GM18873 (cell line): ENCODE data around the gene RARA.
A peak's percentile ranks its signal among the peaks of the same experiment; 100 is the strongest.

ENCODE experiments used
- ATAC-seq: cut with Tn5 transposase; IDR thresholded peaks from one replicate; pipeline ENCODE4 v1.9.1; 2021; ENCODE audit warnings: mild to moderate bottlenecking, moderate library complexity, moderate number of reproducible peaks; ENCODE audit not compliant: unreplicated experiment, low FRiP score

RARA gene

DNA sequence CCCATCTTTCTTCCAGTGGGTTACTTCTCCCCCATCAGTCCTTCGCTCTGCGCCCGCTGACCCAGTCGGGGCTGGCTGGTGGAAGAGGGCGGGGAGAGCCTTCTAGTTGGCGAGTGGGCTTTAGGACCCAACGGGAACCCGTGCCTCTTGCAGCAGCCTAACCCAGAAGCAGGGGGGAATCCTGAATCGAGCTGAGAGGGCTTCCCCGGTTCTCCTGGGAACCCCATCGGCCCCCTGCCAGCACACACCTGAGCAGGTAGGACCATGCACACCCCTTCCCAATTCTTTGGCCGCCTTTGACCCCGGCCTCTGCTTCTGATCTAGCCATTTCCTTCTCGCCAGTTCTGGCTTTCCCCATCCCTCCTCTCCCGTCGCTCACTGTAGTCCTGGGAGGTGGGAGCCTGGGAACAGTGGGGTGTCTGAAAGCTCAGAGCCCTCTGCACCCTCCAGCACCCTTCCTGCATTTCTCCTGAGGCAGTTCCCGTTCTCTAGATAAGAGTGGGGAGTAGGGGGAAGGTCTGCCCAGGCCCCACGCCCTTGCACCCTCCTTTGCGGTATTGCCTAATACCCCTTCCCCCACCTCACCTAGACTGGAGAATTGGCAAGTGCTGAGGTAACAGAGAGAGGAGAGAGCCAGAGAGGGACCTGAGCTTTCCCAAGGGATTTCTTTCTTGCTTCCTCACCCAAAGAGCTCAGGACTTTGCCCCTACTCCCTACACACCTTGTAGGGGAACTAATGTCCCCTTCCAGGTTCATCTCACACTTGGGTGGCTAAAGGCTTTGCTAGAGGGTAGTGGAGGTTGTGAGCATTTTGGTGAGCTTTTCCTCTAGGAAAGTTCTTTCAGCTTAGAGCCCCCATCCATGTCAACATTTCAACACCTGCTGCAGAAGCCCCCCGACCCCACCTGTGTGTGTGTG lies at the start of gene RARA:
Gene RARA, plus strand, starts transcription at position 150 of the 918 bp plus-strand sequence. CDS start 22,039 bp downstream, outside the sequence.
- ATAC-seq, result no peak

DNA sequence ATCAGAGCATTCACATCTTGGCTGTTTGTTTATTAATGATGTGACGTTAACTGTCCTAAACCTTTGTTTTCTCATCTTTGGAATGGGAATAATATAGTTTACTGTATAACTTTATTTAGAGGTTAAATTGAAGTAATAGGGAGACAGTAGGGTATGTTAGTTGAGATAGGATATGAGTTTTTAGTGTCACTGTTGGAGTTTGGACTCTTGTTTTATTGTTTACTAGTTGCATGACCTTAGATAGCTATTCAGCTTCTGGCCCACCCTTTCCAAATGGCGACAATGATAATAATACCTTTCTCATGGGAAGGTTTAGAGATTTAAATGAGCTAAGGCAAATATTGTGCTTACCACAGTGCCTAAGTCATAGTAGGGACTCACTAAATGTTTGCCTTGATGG lies 49.5 kb upstream of the RARA start:
- ATAC-seq, result no peak

DNA sequence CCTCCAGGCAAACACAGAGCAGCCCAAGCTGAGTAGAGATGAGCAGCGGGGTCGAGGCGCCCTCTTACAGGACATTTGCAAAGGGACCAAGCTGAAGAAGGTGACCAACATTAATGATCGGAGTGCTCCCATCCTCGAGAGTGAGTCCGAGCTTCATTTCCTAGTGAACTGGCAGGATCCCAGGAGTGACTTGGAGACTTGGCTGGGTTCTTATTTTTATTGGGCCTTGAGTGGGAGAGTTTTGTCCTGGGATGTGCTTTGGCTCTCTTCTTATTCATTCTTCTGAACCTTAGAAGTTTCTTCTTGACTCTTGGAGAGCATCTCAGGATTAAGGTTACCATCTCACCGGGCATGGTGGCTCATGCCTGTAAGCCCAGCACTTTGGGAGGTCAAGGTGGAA lies 48.5 kb upstream of the RARA start:
- no peak for ATAC-seq

DNA sequence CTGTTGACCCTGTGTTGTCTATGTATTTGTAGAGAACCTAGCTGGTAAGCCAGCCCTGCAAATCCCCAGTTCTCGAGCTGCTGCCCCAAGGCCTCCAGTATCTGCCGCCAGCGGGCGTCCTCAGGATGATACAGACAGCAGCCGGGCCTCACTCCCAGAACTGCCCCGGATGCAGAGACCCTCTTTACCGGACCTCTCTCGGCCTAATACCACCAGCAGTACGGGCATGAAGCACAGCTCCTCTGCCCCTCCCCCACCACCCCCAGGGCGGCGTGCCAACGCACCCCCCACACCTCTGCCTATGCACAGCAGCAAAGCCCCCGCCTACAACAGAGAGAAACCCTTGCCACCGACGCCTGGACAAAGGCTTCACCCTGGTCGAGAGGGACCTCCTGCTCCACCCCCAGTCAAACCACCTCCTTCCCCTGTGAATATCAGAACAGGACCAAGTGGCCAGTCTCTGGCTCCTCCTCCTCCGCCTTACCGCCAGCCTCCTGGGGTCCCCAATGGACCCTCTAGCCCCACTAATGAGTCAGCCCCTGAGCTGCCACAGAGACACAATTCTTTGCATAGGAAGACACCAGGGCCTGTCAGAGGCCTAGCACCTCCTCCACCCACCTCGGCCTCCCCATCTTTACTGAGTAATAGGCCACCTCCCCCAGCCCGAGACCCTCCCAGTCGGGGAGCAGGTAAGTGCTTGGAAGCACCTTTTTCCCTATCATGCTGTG lies 44.4 kb upstream of the RARA start:
- ATAC-seq, result no peak

DNA sequence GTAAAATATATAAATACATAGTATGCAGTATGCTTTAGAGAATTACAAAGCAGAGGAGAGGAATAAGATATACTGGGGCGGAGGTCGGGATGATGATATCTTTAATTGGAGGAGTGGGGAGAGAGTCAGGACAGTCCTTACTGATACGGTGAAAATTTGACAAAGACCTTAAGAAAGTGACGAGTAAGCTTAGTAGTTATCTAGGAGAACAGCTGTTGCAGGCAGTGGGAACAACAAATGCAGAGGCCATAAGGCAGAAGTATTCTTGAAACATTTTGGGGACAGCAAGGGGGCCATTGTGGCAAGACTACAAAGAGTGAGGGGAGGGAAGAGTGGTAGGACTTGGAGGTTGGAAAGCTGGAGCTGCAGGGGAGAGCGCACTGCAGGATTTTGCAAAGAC lies 43.6 kb upstream of the RARA start:
- ATAC-seq, result no peak

DNA sequence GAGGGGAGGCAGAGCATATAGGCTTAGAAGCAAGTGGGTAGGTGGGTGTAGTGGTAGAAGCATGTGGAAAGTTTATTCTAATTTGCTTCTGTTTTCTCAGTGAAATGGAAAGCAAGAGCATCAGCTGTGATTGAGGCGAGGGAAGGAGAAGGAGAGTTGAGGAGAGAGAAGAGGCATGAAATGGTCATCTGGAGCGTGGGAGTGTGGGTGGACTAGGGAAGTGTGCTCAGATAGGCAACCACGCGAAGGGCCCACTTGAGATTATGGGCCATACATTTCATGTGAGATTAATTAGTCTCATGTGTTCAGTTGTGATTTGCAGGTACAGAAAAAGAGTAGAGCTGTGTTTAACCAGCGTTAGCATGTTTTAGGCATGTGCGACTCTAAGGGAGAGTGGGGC lies 42.1 kb upstream of the RARA start:
- no peak for ATAC-seq

DNA sequence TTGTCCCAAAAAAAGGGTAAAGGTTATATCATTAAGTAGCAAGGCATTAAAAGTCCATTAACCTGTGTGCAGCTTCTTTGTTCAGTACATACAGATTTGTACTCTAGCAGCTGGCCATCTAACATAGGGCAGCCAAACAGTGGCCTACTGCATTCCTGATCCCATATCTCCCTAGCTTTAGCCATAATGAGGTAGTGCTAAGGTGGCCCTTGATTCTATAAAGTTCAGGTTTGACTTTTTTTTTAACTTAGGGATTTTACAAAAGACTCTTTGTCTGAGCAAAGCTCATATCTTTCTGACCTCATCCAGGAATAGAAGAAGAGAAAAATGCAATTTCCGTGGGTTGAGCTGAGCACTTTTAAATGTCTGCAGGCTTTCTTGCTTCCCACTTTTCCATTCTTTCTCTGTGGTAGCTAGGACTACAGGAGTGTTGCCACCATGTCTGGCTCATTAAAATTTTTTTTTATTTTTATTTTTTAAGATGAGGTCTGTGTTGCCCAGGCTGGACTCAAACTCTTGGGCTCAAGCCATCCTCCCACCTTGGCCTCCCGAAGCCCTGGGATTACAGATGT lies 40.8 kb upstream of the RARA start:
- ATAC-seq, result no peak

DNA sequence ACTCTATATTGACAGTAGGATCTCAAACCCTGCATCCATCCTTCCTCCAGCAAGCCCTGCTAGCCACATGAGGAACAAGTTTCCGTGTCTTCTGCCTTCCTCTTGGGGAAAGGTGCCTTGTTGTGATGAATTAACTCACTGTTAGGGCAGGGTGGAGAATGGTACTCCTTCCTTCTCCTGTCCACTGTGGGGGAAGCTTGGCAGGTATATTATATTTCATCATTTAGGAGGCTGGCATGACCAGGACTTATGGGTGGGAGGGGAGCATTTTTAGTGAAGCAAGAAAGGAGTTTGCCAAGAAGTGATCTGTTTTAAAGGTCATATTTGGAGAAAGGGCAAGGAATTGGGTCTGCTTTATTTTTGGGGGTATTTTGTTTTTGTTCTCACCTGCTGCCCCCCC lies 30.6 kb upstream of the RARA start:
- no peak for ATAC-seq

DNA sequence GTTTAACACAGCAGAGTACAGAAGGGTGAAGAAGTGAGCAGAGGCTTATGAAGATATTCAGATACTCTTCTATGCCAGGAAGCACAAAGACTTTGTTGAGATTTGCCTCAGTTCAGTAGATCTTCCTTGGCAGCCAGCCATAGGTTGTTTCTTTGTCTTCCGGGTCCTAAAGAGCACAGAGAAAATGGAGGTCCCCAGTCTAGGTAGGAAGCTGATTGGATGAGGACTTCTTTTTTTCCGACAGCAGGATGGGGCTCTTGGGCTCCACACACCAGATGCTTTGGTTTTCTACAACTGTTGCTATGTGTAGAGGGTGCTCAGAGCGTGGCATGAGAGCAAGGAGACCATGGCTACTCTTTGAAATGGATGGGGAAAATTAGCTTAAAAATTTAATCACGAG lies 29.6 kb upstream of the RARA start:
- no peak for ATAC-seq

DNA sequence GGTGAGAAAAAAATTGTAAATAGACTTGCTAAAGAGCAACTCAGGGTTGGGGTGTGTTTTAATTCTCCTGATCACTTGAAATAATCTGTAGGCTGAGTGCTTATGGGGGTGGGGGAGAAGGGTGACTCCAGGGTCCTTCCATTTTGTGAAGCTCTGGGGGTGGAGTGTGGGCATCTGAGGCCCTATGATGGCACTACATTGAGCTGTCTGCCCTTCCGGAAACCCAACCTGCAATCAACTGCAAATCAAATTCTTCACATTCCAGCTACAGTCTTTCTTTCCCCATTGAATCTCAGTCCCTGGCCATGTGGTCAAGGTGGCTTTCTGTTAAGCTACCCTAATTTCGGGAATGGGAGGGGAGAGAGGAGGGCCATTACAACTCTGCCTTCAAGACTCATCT lies 27.3 kb upstream of the RARA start:
- no peak for ATAC-seq

DNA sequence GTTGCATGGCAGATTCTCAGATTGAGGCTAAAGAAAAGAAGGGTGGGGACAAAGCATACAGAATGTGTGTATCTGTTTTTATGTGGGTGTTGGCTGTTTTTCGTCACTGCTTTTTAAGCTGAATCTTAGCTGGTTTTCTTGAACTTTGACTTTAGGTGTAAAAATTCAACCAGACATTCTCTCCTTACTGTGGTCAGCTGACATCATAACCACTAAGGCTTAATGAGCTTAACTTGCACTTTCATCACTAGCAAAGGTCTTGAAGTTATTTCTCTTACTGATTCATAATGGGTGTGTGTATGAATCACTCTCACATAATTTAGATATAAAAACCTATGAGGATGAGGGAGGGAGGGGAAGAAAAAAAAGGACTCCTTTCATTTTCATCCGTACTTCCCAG lies 25.3 kb upstream of the RARA start:
- ATAC-seq, result no peak

DNA sequence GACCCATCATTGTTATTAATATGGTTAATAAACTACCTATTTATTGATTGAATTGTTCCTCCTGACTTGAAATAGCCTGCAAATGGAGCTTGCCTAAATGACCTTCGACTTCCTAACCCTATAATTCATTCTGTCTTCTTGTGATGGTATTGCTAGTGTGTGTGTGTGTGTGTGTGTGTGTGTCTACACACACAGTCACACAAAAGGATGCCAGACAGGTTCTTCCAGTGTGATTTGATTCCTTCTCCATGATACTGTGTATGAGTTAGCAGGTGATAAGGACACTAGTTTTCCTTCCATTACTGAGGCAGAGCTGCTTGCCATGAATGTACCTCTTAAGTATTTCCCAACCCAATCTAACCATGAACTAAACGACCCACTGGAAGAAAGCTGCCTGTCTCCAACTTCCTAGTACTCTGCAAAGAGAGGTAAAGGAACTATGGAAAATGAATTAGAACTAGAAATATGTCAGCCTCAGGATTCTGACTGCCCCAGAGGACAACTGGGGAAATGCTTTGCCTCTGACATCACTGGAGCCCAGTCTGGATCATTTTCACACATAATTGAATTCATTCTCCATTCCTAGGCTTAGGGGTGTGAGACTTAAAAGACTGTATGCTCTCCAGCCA lies 24.8 kb upstream of the RARA start:
- ATAC-seq, result no peak

DNA sequence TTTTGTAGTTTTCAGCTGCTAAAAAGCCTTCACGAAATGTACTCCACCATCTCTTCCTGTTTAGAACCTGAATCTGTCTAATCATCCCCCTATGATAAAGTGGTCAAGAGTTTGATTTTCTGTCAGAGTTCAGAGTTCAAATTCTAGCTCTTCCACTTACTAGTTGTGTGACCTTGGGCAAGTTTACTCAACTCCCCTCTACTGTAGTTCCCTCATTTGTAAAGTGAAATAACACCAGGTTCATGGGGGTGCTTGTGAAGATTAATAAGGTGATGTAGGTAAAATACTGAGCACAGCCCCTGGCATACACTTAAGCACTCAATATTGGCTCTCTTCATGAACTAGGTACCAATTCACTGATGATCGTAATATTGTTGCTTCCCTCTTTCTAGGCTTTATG lies 22.5 kb upstream of the RARA start:
- ATAC-seq, result no peak

DNA sequence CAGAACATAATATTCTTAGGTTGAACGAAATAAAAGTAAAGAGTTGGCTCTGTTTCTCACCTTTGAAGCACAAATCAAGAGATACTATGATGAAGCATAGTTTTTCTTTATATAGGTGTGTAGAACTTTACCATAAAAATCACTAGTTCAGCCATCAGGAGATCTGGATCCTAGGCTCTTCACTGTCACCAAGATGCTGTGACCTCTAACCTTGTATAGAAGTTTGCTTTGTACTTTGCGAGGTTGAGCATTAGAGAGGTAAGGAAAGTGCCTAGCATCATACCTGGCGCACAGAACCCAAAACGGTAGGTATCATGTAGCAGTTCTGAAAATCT lies 21.9 kb upstream of the RARA start:
- ATAC-seq, result no peak

DNA sequence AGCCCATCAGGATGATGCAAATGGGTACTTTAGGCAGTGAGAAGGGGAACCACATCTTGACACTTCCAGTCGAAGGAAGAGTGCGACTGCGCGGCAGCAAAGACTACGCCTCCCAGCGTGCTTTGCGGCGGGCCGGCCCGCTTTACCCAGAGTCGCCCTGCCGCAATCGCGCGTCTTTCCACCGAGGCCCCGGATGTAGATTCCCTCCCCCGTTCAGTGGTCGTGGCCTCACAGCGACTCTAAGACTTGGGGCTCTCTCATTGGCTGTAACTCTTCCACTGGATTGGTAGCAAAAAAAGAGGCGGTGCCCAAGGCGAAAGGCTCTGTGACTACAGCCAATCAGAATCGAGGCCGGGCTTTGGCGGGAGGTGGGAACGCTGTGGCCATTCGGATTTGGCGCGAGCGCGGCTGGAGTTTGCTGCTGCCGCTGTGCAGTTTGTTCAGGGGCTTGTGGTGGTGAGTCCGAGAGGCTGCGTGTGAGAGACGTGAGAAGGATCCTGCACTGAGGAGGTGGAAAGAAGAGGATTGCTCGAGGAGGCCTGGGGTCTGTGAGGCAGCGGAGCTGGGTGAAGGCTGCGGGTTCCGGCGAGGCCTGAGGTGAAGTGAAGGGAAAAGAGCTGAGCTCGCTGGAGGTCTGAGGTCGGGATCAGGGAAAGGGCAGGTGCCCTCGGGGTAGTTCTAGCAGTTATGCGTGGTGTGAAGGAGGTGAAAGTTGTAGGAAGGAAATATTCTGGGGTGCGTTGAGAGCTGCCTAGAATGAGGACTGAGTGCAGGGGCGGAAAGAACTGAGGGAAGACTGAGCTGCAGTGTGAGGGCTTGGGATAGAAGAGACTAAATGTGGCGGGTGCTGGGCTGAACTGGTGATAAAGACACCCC lies 21.2 kb upstream of the RARA start, which contains the start of gene CDC6:
Gene CDC6, plus strand, starts transcription at position 386 of the 876 bp plus-strand sequence. CDS start 1,542 bp downstream, outside the sequence.
- ATAC-seq, result peak; percentile 89

DNA sequence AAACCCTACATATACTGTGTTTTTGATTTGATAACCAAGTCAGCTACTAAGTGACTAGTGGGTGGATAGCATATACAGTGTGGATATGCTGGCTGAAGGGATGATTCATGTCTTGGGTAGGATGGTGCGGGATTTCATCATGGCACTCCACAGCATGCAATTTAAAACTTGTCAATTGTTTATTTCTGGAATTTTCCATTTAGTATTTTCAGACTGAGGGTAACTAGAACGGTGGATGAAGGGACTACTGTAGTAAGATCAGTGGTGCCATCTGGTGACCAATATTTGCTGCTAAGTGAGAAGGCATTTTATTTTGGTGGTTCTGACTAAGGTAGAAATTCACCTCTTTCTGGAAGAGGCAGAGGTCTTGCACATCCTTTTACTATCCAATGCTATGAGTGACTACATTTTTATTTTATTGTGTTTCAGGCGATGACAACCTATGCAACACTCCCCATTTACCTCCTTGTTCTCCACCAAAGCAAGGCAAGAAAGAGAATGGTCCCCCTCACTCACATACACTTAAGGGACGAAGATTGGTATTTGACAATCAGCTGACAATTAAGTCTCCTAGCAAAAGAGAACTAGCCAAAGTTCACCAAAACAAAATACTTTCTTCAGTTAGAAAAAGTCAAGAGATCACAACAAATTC lies 18.2 kb upstream of the RARA start:
- ATAC-seq, result no peak

DNA sequence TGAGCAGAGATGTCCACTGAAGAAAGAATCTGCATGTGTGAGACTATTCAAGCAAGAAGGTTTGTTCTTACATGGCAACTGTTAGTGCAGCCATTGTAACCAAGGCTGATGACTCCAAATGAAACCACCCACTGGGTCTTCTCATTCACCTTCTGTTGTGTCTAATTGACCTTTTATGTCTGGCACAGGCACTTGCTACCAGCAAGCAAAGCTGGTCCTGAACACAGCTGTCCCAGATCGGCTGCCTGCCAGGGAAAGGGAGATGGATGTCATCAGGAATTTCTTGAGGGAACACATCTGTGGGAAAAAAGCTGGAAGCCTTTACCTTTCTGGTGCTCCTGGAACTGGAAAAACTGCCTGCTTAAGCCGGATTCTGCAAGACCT lies 17.7 kb upstream of the RARA start:
- no peak for ATAC-seq

DNA sequence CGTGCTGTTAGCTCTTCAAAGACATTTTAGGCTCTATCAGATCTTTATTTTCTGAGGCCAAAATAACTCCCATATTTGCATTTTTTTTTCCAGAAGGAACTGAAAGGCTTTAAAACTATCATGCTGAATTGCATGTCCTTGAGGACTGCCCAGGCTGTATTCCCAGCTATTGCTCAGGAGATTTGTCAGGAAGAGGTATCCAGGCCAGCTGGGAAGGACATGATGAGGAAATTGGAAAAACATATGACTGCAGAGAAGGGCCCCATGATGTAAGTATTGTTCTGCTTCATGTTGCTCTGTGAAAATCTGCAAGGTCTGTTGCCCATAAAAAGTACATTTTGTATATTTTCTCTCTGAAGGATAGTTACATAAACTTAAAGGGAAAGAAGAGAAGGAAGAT lies 15.6 kb upstream of the RARA start:
- no peak for ATAC-seq
